ENCODE data around the gene PTPRT. TPM values are rescaled to one million over a fixed set of nuclear protein-coding genes. Genes with fewer than 3 reads are reported as not detected.

Gene PTPRT
- total RNA-seq, 2 donors from 2014 or later: not detected

GRCh38 chr20:42572320-42573016 lies 617.2 kb downstream of the PTPRT start:
- Histone ChIP-seq H3K27ac (no peak overlapping the region), H3K27me3 (replicated peaks; ENCODE audit: insufficient read depth) (no peaks in the 10 kb centered on the region), H3K9me3 (peaks cover 2% of the 10 kb centered on the region), H3K36me3 (no peaks in the 10 kb centered on the region), H3K4me1 (ENCODE audit: control insufficient read depth in 1 of 2, low read depth in 2 of 2) (no peaks in the 10 kb centered on the region), H3K4me3 (no peak overlapping the region)
- no peak for TF ChIP-seq CTCF (IDR thresholded peaks at IDR 0.05)
- DNase-seq (ENCODE audit: low spot score): no peak
- ATAC-seq (ENCODE audit: insufficient number of reproducible peaks, low FRiP score, low read depth): no peak

GRCh38 chr20:42567409-42567808 lies 622.3 kb downstream of the PTPRT start:
- Histone ChIP-seq H3K36me3 (no peaks in the 10 kb centered on the region), H3K27ac (no peak overlapping the region), H3K4me1 (ENCODE audit: control insufficient read depth in 1 of 2, low read depth in 2 of 2) (no peaks in the 10 kb centered on the region), H3K27me3 (replicated peaks; ENCODE audit: insufficient read depth) (no peaks in the 10 kb centered on the region), H3K9me3 (peaks cover 2% of the 10 kb centered on the region), H3K4me3 (no peak overlapping the region)
- DNase-seq (ENCODE audit: low spot score) (no peak), ATAC-seq (ENCODE audit: insufficient number of reproducible peaks, low FRiP score, low read depth) (no peak)
- TF ChIP-seq CTCF (IDR thresholded peaks at IDR 0.05): no peak

- H3K4me3 ChIP-seq: no peak overlapping the region
- ATAC-seq (ENCODE audit: insufficient number of reproducible peaks, low FRiP score, low read depth): no peak
- no peak for DNase-seq (ENCODE audit: low spot score)
- TF ChIP-seq CTCF (IDR thresholded peaks at IDR 0.05): no peak
- H3K27me3 ChIP-seq (replicated peaks; ENCODE audit: insufficient read depth): no peaks in the 10 kb centered on the region
- no peaks in the 10 kb centered on the region for H3K4me1 ChIP-seq (ENCODE audit: control insufficient read depth in 1 of 2, low read depth in 2 of 2)
- no peak overlapping the region for H3K27ac ChIP-seq
- H3K36me3 ChIP-seq: no peaks in the 10 kb centered on the region
- H3K9me3 ChIP-seq: no peaks in the 10 kb centered on the region
Measured at GRCh38 chr20:42565235-42565995, 624.3 kb downstream of the PTPRT start.

GRCh38 chr20:42559665-42560064 lies 630.0 kb downstream of the PTPRT start:
- no peak for TF ChIP-seq CTCF (IDR thresholded peaks at IDR 0.05)
- Histone ChIP-seq H3K27me3 (replicated peaks; ENCODE audit: insufficient read depth) (no peaks in the 10 kb centered on the region), H3K9me3 (no peaks in the 10 kb centered on the region), H3K36me3 (no peaks in the 10 kb centered on the region), H3K27ac (no peak overlapping the region), H3K4me1 (ENCODE audit: control insufficient read depth in 1 of 2, low read depth in 2 of 2) (no peaks in the 10 kb centered on the region), H3K4me3 (no peak overlapping the region)
- ATAC-seq (ENCODE audit: insufficient number of reproducible peaks, low FRiP score, low read depth) (no peak), DNase-seq (ENCODE audit: low spot score) (no peak)

GRCh38 chr20:42556575-42556974 lies 633.1 kb downstream of the PTPRT start:
- Histone ChIP-seq H3K27ac (no peak overlapping the region), H3K4me1 (ENCODE audit: control insufficient read depth in 1 of 2, low read depth in 2 of 2) (no peaks in the 10 kb centered on the region), H3K36me3 (no peaks in the 10 kb centered on the region), H3K4me3 (no peak overlapping the region), H3K27me3 (replicated peaks; ENCODE audit: insufficient read depth) (no peaks in the 10 kb centered on the region), H3K9me3 (no peaks in the 10 kb centered on the region)
- ATAC-seq (ENCODE audit: insufficient number of reproducible peaks, low FRiP score, low read depth) (no peak), DNase-seq (ENCODE audit: low spot score) (no peak)
- no peak for TF ChIP-seq CTCF (IDR thresholded peaks at IDR 0.05)
